Measurements from ENCODE around the gene RBM33. TPM values are rescaled to one million over a fixed set of nuclear protein-coding genes. Genes with fewer than 3 reads are reported as not detected.

The RBM33 gene
- total and polyA plus RNA-seq, 9 of the 15 experiments (the other 6 are each of a cell fraction or from before 2014, with no cell fraction given) = 4.4 to 80.7 (median 27.3) TPM

- TF ChIP-seq NR2F6 (CRISPR knock-in tag; IDR thresholded peaks at IDR 0.05) (no peak), LARP7 (IDR thresholded peaks at IDR 0.05) (no peak), ZNF280B (CRISPR knock-in tag; IDR thresholded peaks at IDR 0.05) (no peak), MXD1 (CRISPR knock-in tag; IDR thresholded peaks at IDR 0.05; ENCODE audit: borderline replicate concordance, poor library complexity, severe bottlenecking) (no peak), ZNF785 (CRISPR knock-in tag; IDR thresholded peaks at IDR 0.05) (no peak), NR3C1 (CRISPR knock-in tag; IDR thresholded peaks at IDR 0.05) (no peak)
Measured at GRCh38 chr7:155821851-155822250, 177.4 kb downstream of the RBM33 start (continued).

GRCh38 chr7:155824227-155824886, 179.9 kb downstream of the RBM33 start:
- Histone ChIP-seq H4K20me1 (replicated peaks; ENCODE audit: control insufficient read depth, insufficient read depth, low read length) (0 out of 2 replicates have a peak, but pooled peaks cover 6% of the 10 kb centered on the region), H3K4me3 (no peak overlapping the region), H3K79me2 (ENCODE audit: control insufficient read depth, insufficient read depth, low read length) (no peaks in the 10 kb centered on the region), H3K9me1 (ENCODE audit: control insufficient read depth, insufficient read depth, low read length) (no peaks in the 10 kb centered on the region), H3K4me1 (replicated peaks in 1 of 2; ENCODE audit: control insufficient read depth in 2 of 2, insufficient read depth in 2 of 2, low read length in 2 of 2) (no peaks in the 10 kb centered on the region; a peak in 1 of 5 replicates), H3K36me3 (ENCODE audit: control insufficient read depth, insufficient read depth, low read length) (no peaks in the 10 kb centered on the region), H3K4me2 (ENCODE audit: insufficient read depth, low read length) (no peak overlapping the region), H2AFZ (ENCODE audit: low read depth, low read length) (no peak overlapping the region), H3K9me3 (replicated peaks; ENCODE audit: control insufficient read depth, insufficient read depth, low read depth, low read length) (no peaks in the 10 kb centered on the region), H3K9ac (ENCODE audit: insufficient read depth in 1 of 2, low read depth in 2 of 2, low read length in 2 of 2) (no peak overlapping the region), H3K27ac (ENCODE audit: extremely low read depth, low read depth, low read length) (no peak overlapping the region), H3K27me3 (ENCODE audit: control insufficient read depth in 2 of 2, insufficient read depth in 2 of 2, low read length in 2 of 2) (peaks cover 69 to 85% of the 10 kb centered on the region in 2 experiments)
- BruUV-seq (replicated peaks) = no TSS peak
- ChIA-PET POLR2A (interaction anchor here (1.3 kb wide), 1 partner anchor 10 kb away, joined by 3 read pairs; no protein-coding TSS in a partner anchor), CTCF (ENCODE audit: low intra/inter-chr PET ratio) (no interaction called here)
- DNase-seq (ENCODE audit: extremely low read depth in 1 of 4, low spot score in 3 of 4) (no peak), FAIRE-seq (no peak), ATAC-seq (no peak)
- WGBS (ENCODE audit: insufficient coverage, low coverage, missing lambda C conversion rate) = 2% methylated on average over 17 of the region's 17 CpGs
- intact Hi-C loops (cut with micrococcal nuclease) = no loop called here
- in situ Hi-C loops (cut with MboI) = no loop called here
- TF ChIP-seq SFPQ (IDR thresholded peaks at IDR 0.05; ENCODE audit: low read depth, low read length) (no peak), RBM17 (IDR thresholded peaks at IDR 0.05; ENCODE audit: borderline replicate concordance, low read depth, low read length) (no peak), ZSCAN32 (CRISPR knock-in tag; IDR thresholded peaks at IDR 0.05) (no peak), NR4A1 (CRISPR knock-in tag; IDR thresholded peaks at IDR 0.05) (no peak), NR4A1 (tag; IDR thresholded peaks at IDR 0.05) (no peak), SMC3 (conservative IDR thresholded peaks at IDR 0.05; ENCODE audit: insufficient read depth, low read depth, low read length) (no peak), IRF9 (tag; IDR thresholded peaks at IDR 0.05) (no peak), NR2C2 (CRISPR knock-in tag; IDR thresholded peaks at IDR 0.05) (no peak), NR2C2 (tag; IDR thresholded peaks at IDR 0.05) (no peak), SIN3B (IDR thresholded peaks at IDR 0.05; ENCODE audit: low read depth) (no peak), ZNF121 (CRISPR knock-in tag; conservative IDR thresholded peaks at IDR 0.05) (no peak)

Measured in K562 (cell line).